Kidney epithelial cell (primary cell): ENCODE data around the gene CDK10. TPM values are rescaled to one million over a fixed set of nuclear protein-coding genes. Genes with fewer than 3 reads are reported as not detected.

Experiments
- DNase-seq: peaks from one replicate; pipeline ENCODE4 v3.0.0-alpha.2; 2010; ENCODE audit warnings: low read depth
- H3K27me3 ChIP-seq: 2 replicates; pipeline ENCODE4 v1.6.0; 2011; ENCODE audit warnings: low read length; ENCODE audit not compliant: control insufficient read depth, insufficient read depth
- H3K36me3 ChIP-seq: 2 replicates; pipeline ENCODE4 v1.5.1; 2011; ENCODE audit warnings: low read length; ENCODE audit not compliant: control insufficient read depth, insufficient read depth
- H3K4me3 ChIP-seq: 2 replicates; pipeline ENCODE4 v1.5.1; 2011; ENCODE audit warnings: low read depth, mild to moderate bottlenecking, control low read depth, low read length
- CTCF ChIP-seq: IDR thresholded peaks from 2 replicates; pipeline ENCODE4 v1.5.1; 2011; ENCODE audit warnings: mild to moderate bottlenecking, moderate library complexity, low read length, control low read depth, inconsistent platforms; ENCODE audit not compliant: insufficient read depth, poor library complexity, severe bottlenecking
- total RNA-seq: library from RNA; depleted of rRNA; stranded (reverse); fragments of >200 nt; gene quantifications from 2 replicates; pipeline ENCODE4 v1.2.3, GENCODE V29; 2015

CDK10 gene
- total RNA-seq, 1 donor from 2014 or later = 50.5 TPM

GRCh38 chr16:89723279-89724250 is 37.1 kb downstream of the CDK10 start:
- H3K4me3 ChIP-seq = no peak overlapping the region

GRCh38 chr16:89727406-89728120 is 41.1 kb downstream of the CDK10 start:
- Histone ChIP-seq H3K27me3 (no peaks in the 10 kb centered on the region), H3K4me3 (no peak overlapping the region), H3K36me3 (peaks cover 12% of the 10 kb centered on the region)
- DNase-seq = no peak
- no peak for TF ChIP-seq CTCF

More at GRCh38 chr16:89723279-89724250, 37.1 kb downstream of the CDK10 start:
- peaks cover 11% of the 10 kb centered on the region for H3K36me3 ChIP-seq
- no peak for TF ChIP-seq CTCF
- DNase-seq = no peak
- H3K27me3 ChIP-seq = no peaks in the 10 kb centered on the region

- no peaks in the 10 kb centered on the region for H3K27me3 ChIP-seq
These were observed 42.8 kb downstream of the CDK10 start for GRCh38 chr16:89729293-89729692.

DNA sequence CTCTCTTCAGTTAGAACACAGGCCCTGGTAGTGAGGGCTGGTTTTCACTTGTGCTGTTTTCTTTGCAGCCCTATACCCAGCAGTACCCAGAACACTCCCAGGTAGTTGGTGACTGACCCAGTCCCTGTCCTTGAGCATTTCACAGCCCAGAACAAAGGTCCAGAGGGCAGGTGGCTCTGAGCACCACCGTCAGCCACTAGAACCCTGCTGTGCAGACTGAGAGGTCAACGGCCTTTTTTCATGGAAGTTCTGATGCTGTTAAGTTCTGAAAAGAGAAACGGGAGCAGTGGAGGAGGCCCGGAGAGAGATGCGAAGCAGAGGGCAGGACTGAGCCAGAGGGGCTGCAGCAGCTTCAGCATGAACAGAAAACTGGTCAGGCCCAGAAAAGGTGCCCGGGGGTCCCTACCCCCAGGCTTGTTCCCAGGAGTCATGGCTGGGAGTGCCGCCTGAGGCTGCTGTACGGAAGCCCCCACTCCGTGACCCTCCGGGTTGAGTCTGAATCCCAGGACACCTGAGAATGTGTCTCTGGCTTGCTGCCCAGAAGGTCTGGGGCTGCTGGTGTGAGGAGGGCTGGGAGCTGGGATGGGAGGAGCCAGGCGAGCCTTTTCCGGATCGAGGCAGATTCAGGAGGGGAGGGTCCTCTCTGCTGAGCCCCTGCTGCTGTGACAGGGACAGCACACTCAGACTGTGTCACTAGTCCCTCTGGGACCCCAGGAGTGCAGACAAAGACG is 43.5 kb downstream of the CDK10 start:
- DNase-seq = no peak

More at GRCh38 chr16:89729293-89729692, 42.8 kb downstream of the CDK10 start:
- H3K36me3 ChIP-seq = peaks cover 4% of the 10 kb centered on the region
- no peak for DNase-seq
- no peak for TF ChIP-seq CTCF
- H3K4me3 ChIP-seq = no peak overlapping the region

More for the DNA sequence above, 43.5 kb downstream of the CDK10 start:
- Histone ChIP-seq H3K36me3 (peaks cover 3% of the 10 kb centered on the region), H3K27me3 (no peaks in the 10 kb centered on the region), H3K4me3 (no peak overlapping the region)
- no peak for TF ChIP-seq CTCF
